Ishikawa (cell line): ENCODE data around the gene RYR1.

Experiments used
- EGR1 ChIP-seq: IDR thresholded peaks from 2 replicates; pipeline ENCODE4 v1.6.1; 2012
- YY1 ChIP-seq: IDR thresholded peaks from 2 replicates; pipeline ENCODE4 v1.6.1; 2012; ENCODE audit warnings: low read depth

- no peak for TF ChIP-seq EGR1
- no peak for TF ChIP-seq YY1
Observed at GRCh38 chr19:38394488-38394887, 39.0 kb upstream of the RYR1 start.
